Neural crest cell (in vitro differentiated cells): ENCODE results near the gene RSBN1L. TPM values are rescaled to one million over a fixed set of nuclear protein-coding genes. Genes with fewer than 3 reads are reported as not detected.

Source experiments
- DNase-seq: peaks from one replicate; pipeline ENCODE4 v3.0.0; 2021; ENCODE audit warnings: low read depth, mixed read lengths, low spot score
- H3K27ac Mint-ChIP-seq: one replicate; pipeline ENCODE4 v1.8.0; 2021; ENCODE audit warnings: mild to moderate bottlenecking, mixed read lengths; ENCODE audit not compliant: unreplicated experiment
- H3K27me3 Mint-ChIP-seq: 2 replicates; pipeline ENCODE4 v1.8.0; 2021; ENCODE audit warnings: low read depth, mild to moderate bottlenecking, mixed read lengths
- H3K36me3 Mint-ChIP-seq: 2 replicates; pipeline ENCODE4 v1.8.0; 2021; ENCODE audit warnings: low read depth, mild to moderate bottlenecking, mixed read lengths
- H3K4me1 Mint-ChIP-seq: 2 replicates; pipeline ENCODE4 v1.8.0; 2021; ENCODE audit warnings: mixed read lengths
- H3K4me3 Mint-ChIP-seq: one replicate; pipeline ENCODE4 v1.8.0; 2021; ENCODE audit warnings: mild to moderate bottlenecking, mixed read lengths
- H3K9me3 Mint-ChIP-seq: 2 replicates; pipeline ENCODE4 v1.8.0; 2021; ENCODE audit warnings: mixed read lengths
- total RNA-seq: library from RNA; stranded (reverse); gene quantifications from 2 replicates; pipeline ENCODE4 v1.2.1, GENCODE V29; 2021
- TF ChIP-seq, protein P1 (sequence below): fragments of 200-600 bp; sonication (generic); conservative IDR thresholded peaks from 2 replicates; pipeline ENCODE4 v1.5.0; 2021; ENCODE audit warnings: antibody characterized with exemption, mild to moderate bottlenecking

Gene RSBN1L
- total RNA-seq, 1 donor from 2014 or later: 23.6 TPM

DNA sequence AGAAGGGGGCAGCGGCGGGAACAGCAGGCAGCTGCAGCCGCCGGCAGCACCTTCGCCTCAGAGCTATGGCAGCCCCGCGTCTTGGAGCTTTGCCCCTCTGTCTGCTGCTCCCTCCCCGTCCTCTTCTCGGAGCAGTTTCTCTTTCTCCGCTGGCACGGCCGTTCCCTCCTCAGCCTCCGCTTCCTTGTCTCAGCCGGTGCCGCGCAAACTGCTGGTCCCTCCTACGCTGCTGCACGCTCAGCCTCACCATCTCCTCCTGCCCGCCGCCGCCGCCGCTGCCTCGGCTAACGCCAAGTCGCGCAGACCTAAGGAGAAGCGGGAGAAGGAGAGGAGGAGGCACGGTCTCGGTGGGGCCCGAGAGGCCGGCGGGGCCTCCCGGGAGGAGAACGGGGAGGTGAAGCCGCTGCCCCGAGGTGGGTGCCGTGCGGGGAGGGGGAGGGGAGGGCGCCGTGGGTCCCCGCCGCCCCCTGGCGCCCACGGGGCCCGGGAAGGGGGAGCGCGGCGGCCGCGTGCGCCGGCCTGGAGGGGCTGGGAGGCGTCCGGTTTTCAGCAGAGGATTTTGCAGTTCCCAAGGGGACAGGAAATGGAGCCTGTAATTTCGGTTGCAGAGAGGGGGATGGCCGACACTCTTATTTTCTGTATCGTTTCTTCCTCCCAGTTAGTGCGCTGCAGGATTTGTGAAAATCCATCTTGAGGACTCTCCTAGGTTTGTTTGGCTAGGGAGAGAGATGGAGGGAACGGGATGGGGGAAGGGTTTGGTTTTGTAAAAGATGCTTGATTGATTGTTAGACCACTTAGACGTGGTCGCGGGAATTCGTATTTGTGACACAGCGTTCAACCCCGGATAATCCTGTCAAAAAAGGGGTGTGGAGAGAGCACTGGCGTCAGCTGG is 630 bp downstream of the RSBN1L start:
- H3K4me3 Mint-ChIP-seq: peak overlapping the region; percentile 100
- no peaks in the 10 kb centered on the region for H3K9me3 Mint-ChIP-seq
- peaks cover 55% of the 10 kb centered on the region for H3K4me1 Mint-ChIP-seq
- peak; percentile 50 for DNase-seq
- peak overlapping the region; percentile 96 for H3K27ac Mint-ChIP-seq
- no peaks in the 10 kb centered on the region for H3K27me3 Mint-ChIP-seq
- TF ChIP-seq, protein P1, sequence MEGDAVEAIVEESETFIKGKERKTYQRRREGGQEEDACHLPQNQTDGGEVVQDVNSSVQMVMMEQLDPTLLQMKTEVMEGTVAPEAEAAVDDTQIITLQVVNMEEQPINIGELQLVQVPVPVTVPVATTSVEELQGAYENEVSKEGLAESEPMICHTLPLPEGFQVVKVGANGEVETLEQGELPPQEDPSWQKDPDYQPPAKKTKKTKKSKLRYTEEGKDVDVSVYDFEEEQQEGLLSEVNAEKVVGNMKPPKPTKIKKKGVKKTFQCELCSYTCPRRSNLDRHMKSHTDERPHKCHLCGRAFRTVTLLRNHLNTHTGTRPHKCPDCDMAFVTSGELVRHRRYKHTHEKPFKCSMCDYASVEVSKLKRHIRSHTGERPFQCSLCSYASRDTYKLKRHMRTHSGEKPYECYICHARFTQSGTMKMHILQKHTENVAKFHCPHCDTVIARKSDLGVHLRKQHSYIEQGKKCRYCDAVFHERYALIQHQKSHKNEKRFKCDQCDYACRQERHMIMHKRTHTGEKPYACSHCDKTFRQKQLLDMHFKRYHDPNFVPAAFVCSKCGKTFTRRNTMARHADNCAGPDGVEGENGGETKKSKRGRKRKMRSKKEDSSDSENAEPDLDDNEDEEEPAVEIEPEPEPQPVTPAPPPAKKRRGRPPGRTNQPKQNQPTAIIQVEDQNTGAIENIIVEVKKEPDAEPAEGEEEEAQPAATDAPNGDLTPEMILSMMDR: no peak
- H3K36me3 Mint-ChIP-seq: peaks cover 4% of the 10 kb centered on the region

DNA sequence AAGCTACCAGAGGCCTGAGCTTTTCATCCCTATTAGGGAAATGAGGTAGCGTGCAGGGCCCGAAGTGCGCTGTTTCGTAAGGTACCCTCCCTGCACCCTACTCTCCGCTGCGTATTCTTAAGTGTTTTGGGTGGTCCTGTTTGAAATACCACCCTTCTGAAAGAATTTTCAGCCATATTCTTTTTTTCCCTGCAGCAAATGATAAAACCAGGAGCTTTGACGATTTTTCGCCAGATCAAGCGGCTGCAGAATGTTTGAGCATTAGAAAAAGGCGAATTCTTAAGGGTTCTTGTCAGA is 1.2 kb downstream of the RSBN1L start:
- Mint-ChIP-seq H3K27me3 (no peaks in the 10 kb centered on the region), H3K36me3 (peaks cover 4% of the 10 kb centered on the region), H3K4me1 (peaks cover 54% of the 10 kb centered on the region), H3K4me3 (peak overlapping the region; percentile 100), H3K9me3 (no peaks in the 10 kb centered on the region), H3K27ac (peak overlapping the region; percentile 93)
- no peak for DNase-seq
- TF ChIP-seq, protein P1: no peak

DNA sequence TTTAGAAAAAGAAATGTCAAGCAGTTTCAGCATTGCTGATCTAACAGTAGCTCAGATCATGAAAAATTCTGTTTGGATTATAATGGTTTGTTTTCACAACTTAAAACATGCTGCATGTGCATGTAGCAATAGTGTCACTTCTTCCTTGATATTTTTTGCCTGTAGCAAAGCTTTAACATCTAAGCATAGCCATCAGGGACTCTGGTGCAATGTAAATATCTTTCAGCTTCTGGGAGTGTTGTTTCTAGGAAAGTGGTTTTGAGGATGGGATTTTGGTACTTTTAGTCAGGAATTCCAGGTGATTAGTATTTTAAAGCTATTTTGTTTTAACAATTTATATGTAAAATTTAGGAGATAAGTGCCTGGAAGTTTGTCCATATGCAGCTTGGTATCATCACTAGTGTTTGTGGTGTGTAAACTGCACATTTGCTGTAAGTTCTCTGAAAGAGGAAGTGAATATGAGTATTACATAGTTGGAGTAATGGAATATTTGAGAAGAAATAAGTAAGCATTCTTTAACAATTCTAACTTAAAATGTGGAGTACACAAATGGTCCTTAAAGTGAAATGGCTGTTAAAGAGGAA is 1.9 kb downstream of the RSBN1L start:
- Mint-ChIP-seq H3K36me3 (peaks cover 4% of the 10 kb centered on the region), H3K27ac (no peak overlapping the region), H3K27me3 (no peaks in the 10 kb centered on the region), H3K4me3 (peak overlapping the region; percentile 100), H3K4me1 (peaks cover 56% of the 10 kb centered on the region), H3K9me3 (no peaks in the 10 kb centered on the region)
- DNase-seq: no peak
- TF ChIP-seq, protein P1: no peak

DNA sequence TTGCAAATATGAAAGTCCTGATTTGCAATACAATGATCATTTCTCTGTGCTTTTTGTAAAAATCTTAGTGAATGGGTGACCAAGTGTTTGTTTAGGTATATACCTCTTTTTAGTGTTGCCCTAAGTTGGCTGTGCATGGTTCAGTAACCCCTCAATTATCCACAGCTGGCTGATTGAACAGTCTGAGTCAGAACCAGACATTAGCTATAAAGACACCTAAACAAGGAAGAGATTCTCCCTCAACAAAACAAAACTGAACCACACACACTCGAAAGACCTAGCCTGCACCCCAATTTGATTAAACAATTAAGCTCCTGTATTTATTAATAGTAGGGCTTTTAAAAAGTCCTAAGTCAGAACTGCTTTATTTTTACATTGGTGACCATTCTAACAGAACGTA is 2.8 kb downstream of the RSBN1L start:
- Mint-ChIP-seq H3K36me3 (peaks cover 4% of the 10 kb centered on the region), H3K4me3 (peak overlapping the region; percentile 100)

DNA sequence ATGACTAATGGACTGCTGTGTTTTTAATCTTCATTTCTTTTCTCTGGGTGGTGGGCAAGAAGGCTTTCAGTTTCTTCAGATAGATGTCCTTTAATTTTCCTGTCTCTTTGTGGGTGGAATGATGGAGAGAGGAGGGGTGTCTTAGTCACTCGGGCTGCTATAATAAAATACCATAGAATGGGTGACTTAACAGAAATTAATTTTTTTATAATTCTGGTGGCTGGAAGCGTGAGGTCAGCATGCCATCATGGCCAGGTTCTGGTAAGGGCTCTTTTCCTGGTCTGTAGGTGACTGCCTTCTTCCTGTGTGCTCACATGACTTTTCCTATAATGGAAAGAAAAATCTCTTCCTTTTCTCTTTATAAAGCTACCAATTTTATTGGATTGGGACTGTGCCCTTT is 6.3 kb downstream of the RSBN1L start:
- H3K4me3 Mint-ChIP-seq: no peak overlapping the region
- DNase-seq: no peak
- H3K4me1 Mint-ChIP-seq: peaks cover 32% of the 10 kb centered on the region
- TF ChIP-seq, protein P1: no peak
- no peaks in the 10 kb centered on the region for H3K9me3 Mint-ChIP-seq
- H3K27ac Mint-ChIP-seq: no peak overlapping the region
- H3K36me3 Mint-ChIP-seq: no peaks in the 10 kb centered on the region
- H3K27me3 Mint-ChIP-seq: no peaks in the 10 kb centered on the region

More for the DNA sequence above, 2.8 kb downstream of the RSBN1L start:
- TF ChIP-seq, protein P1: no peak
- H3K4me1 Mint-ChIP-seq: peaks cover 48% of the 10 kb centered on the region
- no peaks in the 10 kb centered on the region for H3K9me3 Mint-ChIP-seq
- DNase-seq: no peak
- H3K27me3 Mint-ChIP-seq: no peaks in the 10 kb centered on the region
- H3K27ac Mint-ChIP-seq: no peak overlapping the region
